NT2/D1 (cell line): ENCODE data around the gene RIMBP2.

Experiments used
- SUZ12 ChIP-seq: IDR thresholded peaks from 2 replicates; pipeline ENCODE4 v1.6.1; 2011; ENCODE audit not compliant: insufficient read length, insufficient read depth; ENCODE audit errors: extremely low read depth
- YY1 ChIP-seq: IDR thresholded peaks from 2 replicates; pipeline ENCODE4 v1.6.1; 2011; ENCODE audit not compliant: insufficient read length, insufficient read depth
- ZNF274 ChIP-seq: IDR thresholded peaks from 2 replicates; pipeline ENCODE4 v1.6.1; 2011; ENCODE audit warnings: mild to moderate bottlenecking, low read depth, low read length

DNA sequence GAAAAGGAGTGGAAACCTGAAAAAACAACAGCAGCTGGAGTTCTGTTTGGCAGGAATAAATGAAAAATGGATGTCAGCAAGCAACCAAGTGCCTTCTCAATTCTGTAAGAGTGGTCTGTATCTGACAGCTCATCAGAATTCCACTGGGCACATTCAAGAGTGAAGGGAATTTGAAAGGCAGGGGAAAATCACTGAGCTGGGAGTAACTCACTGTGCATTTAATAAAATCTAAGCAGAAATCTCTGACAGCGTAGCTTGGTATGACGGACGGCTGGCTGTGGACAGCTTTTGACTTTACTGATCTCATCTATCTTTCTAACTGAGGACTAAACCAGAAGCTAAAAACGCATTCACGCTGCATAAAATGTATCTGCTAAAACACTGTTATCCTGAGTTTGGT lies 153.4 kb downstream of the RIMBP2 start:
- TF ChIP-seq ZNF274 (no peak), YY1 (no peak), SUZ12 (no peak)
